Endometrial microvascular endothelial cells (primary cell): ENCODE results near the gene COX20. TPM values are rescaled to one million over a fixed set of nuclear protein-coding genes. Genes with fewer than 3 reads are reported as not detected.

ENCODE experiments used
- total RNA-seq: library from RNA; depleted of rRNA; stranded (reverse); fragments of >200 nt; gene quantifications from one replicate; pipeline ENCODE4 v1.2.3, GENCODE V29; 2015; ENCODE audit errors: inconsistent ontology term

Gene COX20
- total RNA-seq, 1 donor from 2014 or later, result 61.5 TPM

Other genes starting within 250 kb of the COX20 start
- gene DESI2, start 182.5 kb upstream of the COX20 start, total RNA-seq, result 53.9 TPM
- 396 TPM for gene HNRNPU, start 28.9 kb downstream of the COX20 start, total RNA-seq